GM12878 (cell line): ENCODE results near the gene HOXD13. TPM values are rescaled to one million over a fixed set of nuclear protein-coding genes. Genes with fewer than 3 reads are reported as not detected.

ENCODE experiments used
- ATAC-seq: fragments of 200-7000 bp; cut with Tn5 transposase; 3 replicates; pipeline ENCODE4 v1.9.1; 2020; ENCODE audit warnings: mild to moderate bottlenecking, moderate library complexity
- BruUV-seq: library from RNA; stranded (reverse); fragments of 400-500 nt; replicated peaks from 2 replicates; lab custom pipeline; 2021; lab: Mats Ljungman, UMichigan
- CTCF ChIA-PET: fragments of 300-600 bp; sonication (Branson Sonifier 250); formaldehyde crosslinking; extraction: SDS; loops from one replicate; lab custom pipeline; 2021; ENCODE audit warnings: inconsistent platforms; lab: Yijun Ruan, JAX
- POLR2A ChIA-PET: fragments of 350-600 bp; formaldehyde crosslinking; extraction: SDS; loops from one replicate; lab custom pipeline; 2021; ENCODE audit warnings: inconsistent platforms; lab: Charles Lee
- RAD21 ChIA-PET: fragments of 300-600 bp; sonication (Branson Sonifier 250); formaldehyde crosslinking; loops from one replicate; lab custom pipeline; 2023; ENCODE audit warnings: antibody characterized with exemption; ENCODE audit not compliant: unreplicated experiment; lab: Charles Lee
- SMC1A ChIA-PET: fragments of 300-600 bp; sonication (Branson Sonifier 250); formaldehyde crosslinking; loops from one replicate; lab custom pipeline; 2023; ENCODE audit not compliant: unreplicated experiment, uncharacterized antibody; lab: Charles Lee
- DNase-seq: peaks from one replicate; pipeline ENCODE4 v3.0.0-alpha.2; 2011; ENCODE audit warnings: low read depth, low spot score
- FAIRE-seq: peaks from 3 replicates; lab custom pipeline; 2011; peaks lifted over from hg19 to GRCh38; lab: Jason Lieb, UNC
- H2AFZ ChIP-seq: 2 replicates; pipeline ENCODE4 v1.6.0; 2011; ENCODE audit warnings: low read depth, low read length, control low read depth; ENCODE audit not compliant: control insufficient read depth
- H3K27ac ChIP-seq: 2 replicates; pipeline ENCODE4 v1.5.1; 2011; ENCODE audit warnings: control low read depth; ENCODE audit not compliant: control insufficient read depth, insufficient read depth
- H3K27me3 ChIP-seq, 2 experiments: replicated peaks in 1 of 2; 2 replicates each; pipeline versions ENCODE4 v1.6.0 to v1.6.1; 2011; ENCODE audit warnings: low read length in 1 of 2; ENCODE audit not compliant: control insufficient read depth in 2 of 2, insufficient read depth in 2 of 2
- H3K36me3 ChIP-seq, 2 experiments: 2 replicates each; pipeline ENCODE4 v1.5.1; 2011; ENCODE audit warnings: low read length in 1 of 2; ENCODE audit not compliant: control insufficient read depth in 2 of 2, insufficient read depth in 2 of 2
- H3K4me1 ChIP-seq: 2 replicates; pipeline ENCODE4 v1.6.1; 2011; ENCODE audit warnings: mild to moderate bottlenecking, low read length, moderate library complexity, mixed read lengths; ENCODE audit not compliant: control insufficient read depth, insufficient read depth
- H3K4me2 ChIP-seq: 2 replicates; pipeline ENCODE4 v1.6.0; 2011; ENCODE audit warnings: control low read depth; ENCODE audit not compliant: control insufficient read depth, insufficient read depth
- H3K4me3 ChIP-seq: fragments of 200-600 bp; sonication (generic); 2 replicates; pipeline ENCODE4 v1.5.1; 2016
- H3K79me2 ChIP-seq: 2 replicates; pipeline ENCODE4 v1.6.0; 2011; ENCODE audit warnings: low read length; ENCODE audit not compliant: control insufficient read depth, insufficient read depth
- H3K9ac ChIP-seq: 2 replicates; pipeline ENCODE4 v1.8.0; 2011; ENCODE audit warnings: low read length, control low read depth, mixed read lengths; ENCODE audit not compliant: control insufficient read depth, insufficient read depth
- H3K9me3 ChIP-seq: replicated peaks from 3 replicates; pipeline ENCODE4 v1.5.1; 2011; ENCODE audit warnings: mild to moderate bottlenecking, low read length; ENCODE audit not compliant: control insufficient read depth, insufficient read depth
- H4K20me1 ChIP-seq: 2 replicates; pipeline ENCODE4 v1.6.0; 2011; ENCODE audit not compliant: control insufficient read depth, insufficient read depth
- BCLAF1 ChIP-seq: fragments of 450-650 bp; IDR thresholded peaks from 2 replicates; pipeline ENCODE4 v1.6.1; 2017; ENCODE audit warnings: antibody characterized with exemption, mild to moderate bottlenecking, moderate library complexity
- MEF2B ChIP-seq: fragments of 450-650 bp; IDR thresholded peaks from 2 replicates; pipeline ENCODE4 v1.6.1; 2018; ENCODE audit warnings: mild to moderate bottlenecking, moderate library complexity; ENCODE audit not compliant: partially characterized antibody, poor library complexity, severe bottlenecking
- NFYA ChIP-seq: IDR thresholded peaks from 2 replicates; pipeline ENCODE4 v1.6.1; 2011; ENCODE audit warnings: low read depth, mild to moderate bottlenecking, low read length, improper control_type of control experiment, borderline replicate concordance
- STAT3 ChIP-seq: IDR thresholded peaks from 2 replicates; pipeline ENCODE4 v1.6.1; 2011; ENCODE audit warnings: low read depth, low read length, improper control_type of control experiment
- ZNF24 ChIP-seq: fragments of 450-650 bp; IDR thresholded peaks from 2 replicates; pipeline ENCODE4 v1.6.1; 2017; ENCODE audit warnings: antibody characterized with exemption, mild to moderate bottlenecking
- WGBS: methylation state at CpG from one replicate; pipeline ENCODE4 v1.1.6; 2016; ENCODE audit warnings: low lambda C conversion rate; ENCODE audit not compliant: insufficient replicate concordance, insufficient coverage; ENCODE audit errors: missing lambda C conversion rate; 5-methylcytosine and 5-hydroxymethylcytosine counted together
- in situ Hi-C: fragments of 300-500 bp; cut with MboI; formaldehyde crosslinking; loops from 9 replicates; pipeline ENCODE4 v1.14.3; 2018; ENCODE audit warnings: mixed read lengths
- intact Hi-C: fragments of 100-400 bp; cut with micrococcal nuclease; formaldehyde crosslinking; loops from one replicate; pipeline ENCODE4 v1.14.2; 2022; ENCODE audit not compliant: unreplicated experiment
- polyA plus RNA-seq, 11 experiments: library from polyadenylated mRNA; depleted of rRNA in 4 of 11; unstranded in 6 of 11; stranded (reverse) in 5 of 11; fragments of >200 nt; fragmentation: Nextera tagmentation in 4 of 11; fragmentation: Illumina TruSeq in 1 of 11; extraction: Ambion mirVana in 4 of 11; extraction: Trizol in 1 of 11; gene quantifications; 1 replicate in 1 of 11; 2 replicates in 10 of 11; pipeline versions ENCODE4 v1.2.1 to v1.2.3, GENCODE V29; 2011 to 2016; ENCODE audit warnings: inconsistent platforms in 2 of 11, missing spikeins in 2 of 11, low read depth in 1 of 11
- total RNA-seq, 4 experiments: library from RNA; depleted of rRNA in 3 of 4; stranded (reverse); fragments of >200 nt in 3 of 4; fragmentation: Illumina TruSeq in 1 of 4; extraction: Trizol in 1 of 4; gene quantifications; 2 replicates each; pipeline versions ENCODE4 v1.2.1 to v1.2.3, GENCODE V29; 2013 to 2021
- TF ChIP-seq, protein P1 (sequence below): fragments of 450-650 bp; formaldehyde crosslinking; IDR thresholded peaks from 2 replicates; pipeline ENCODE4 v1.4.0; 2022; ENCODE audit warnings: mild to moderate bottlenecking, moderate library complexity
- TF ChIP-seq, protein P2 (sequence below): fragments of 450-650 bp; IDR thresholded peaks from 2 replicates; pipeline ENCODE4 v1.6.1; 2016; ENCODE audit warnings: mild to moderate bottlenecking, moderate library complexity, borderline replicate concordance
- TF ChIP-seq, protein P3 (sequence below): fragments of 450-650 bp; IDR thresholded peaks from 2 replicates; pipeline ENCODE4 v1.6.1; 2017; ENCODE audit warnings: mild to moderate bottlenecking, moderate library complexity

Gene HOXD13
- total and polyA plus RNA-seq, 10 of the 15 experiments (the other 5 are each of a cell fraction or from before 2014, with no cell fraction given), result not detected

- no peak for FAIRE-seq
- POLR2A ChIA-PET, result no interaction called here
- no peak overlapping the region for H2AFZ ChIP-seq
- TF ChIP-seq ZNF24 (no peak), BCLAF1 (no peak), STAT3 (no peak), NFYA (no peak), MEF2B (no peak)
- TF ChIP-seq, protein P1, sequence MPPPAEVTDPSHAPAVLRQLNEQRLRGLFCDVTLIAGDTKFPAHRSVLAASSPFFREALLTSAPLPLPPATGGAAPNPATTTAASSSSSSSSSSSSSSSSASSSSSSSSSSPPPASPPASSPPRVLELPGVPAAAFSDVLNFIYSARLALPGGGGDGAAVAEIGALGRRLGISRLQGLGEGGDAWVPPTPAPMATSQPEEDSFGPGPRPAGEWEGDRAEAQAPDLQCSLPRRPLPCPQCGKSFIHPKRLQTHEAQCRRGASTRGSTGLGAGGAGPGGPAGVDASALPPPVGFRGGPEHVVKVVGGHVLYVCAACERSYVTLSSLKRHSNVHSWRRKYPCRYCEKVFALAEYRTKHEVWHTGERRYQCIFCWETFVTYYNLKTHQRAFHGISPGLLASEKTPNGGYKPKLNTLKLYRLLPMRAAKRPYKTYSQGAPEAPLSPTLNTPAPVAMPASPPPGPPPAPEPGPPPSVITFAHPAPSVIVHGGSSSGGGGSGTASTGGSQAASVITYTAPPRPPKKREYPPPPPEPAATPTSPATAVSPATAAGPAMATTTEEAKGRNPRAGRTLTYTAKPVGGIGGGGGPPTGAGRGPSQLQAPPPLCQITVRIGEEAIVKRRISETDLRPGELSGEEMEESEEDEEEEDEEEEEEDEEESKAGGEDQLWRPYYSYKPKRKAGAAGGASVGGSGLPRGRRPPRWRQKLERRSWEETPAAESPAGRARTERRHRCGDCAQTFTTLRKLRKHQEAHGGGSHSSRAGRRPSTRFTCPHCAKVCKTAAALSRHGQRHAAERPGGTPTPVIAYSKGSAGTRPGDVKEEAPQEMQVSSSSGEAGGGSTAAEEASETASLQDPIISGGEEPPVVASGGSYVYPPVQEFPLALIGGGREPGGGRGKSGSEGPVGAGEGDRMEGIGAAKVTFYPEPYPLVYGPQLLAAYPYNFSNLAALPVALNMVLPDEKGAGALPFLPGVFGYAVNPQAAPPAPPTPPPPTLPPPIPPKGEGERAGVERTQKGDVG (CRISPR knock-in tag), result no peak
- TF ChIP-seq, protein P2, sequence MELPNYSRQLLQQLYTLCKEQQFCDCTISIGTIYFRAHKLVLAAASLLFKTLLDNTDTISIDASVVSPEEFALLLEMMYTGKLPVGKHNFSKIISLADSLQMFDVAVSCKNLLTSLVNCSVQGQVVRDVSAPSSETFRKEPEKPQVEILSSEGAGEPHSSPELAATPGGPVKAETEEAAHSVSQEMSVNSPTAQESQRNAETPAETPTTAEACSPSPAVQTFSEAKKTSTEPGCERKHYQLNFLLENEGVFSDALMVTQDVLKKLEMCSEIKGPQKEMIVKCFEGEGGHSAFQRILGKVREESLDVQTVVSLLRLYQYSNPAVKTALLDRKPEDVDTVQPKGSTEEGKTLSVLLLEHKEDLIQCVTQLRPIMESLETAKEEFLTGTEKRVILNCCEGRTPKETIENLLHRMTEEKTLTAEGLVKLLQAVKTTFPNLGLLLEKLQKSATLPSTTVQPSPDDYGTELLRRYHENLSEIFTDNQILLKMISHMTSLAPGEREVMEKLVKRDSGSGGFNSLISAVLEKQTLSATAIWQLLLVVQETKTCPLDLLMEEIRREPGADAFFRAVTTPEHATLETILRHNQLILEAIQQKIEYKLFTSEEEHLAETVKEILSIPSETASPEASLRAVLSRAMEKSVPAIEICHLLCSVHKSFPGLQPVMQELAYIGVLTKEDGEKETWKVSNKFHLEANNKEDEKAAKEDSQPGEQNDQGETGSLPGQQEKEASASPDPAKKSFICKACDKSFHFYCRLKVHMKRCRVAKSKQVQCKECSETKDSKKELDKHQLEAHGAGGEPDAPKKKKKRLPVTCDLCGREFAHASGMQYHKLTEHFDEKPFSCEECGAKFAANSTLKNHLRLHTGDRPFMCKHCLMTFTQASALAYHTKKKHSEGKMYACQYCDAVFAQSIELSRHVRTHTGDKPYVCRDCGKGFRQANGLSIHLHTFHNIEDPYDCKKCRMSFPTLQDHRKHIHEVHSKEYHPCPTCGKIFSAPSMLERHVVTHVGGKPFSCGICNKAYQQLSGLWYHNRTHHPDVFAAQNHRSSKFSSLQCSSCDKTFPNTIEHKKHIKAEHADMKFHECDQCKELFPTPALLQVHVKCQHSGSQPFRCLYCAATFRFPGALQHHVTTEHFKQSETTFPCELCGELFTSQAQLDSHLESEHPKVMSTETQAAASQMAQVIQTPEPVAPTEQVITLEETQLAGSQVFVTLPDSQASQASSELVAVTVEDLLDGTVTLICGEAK, result no peak
- TF ChIP-seq, protein P3, sequence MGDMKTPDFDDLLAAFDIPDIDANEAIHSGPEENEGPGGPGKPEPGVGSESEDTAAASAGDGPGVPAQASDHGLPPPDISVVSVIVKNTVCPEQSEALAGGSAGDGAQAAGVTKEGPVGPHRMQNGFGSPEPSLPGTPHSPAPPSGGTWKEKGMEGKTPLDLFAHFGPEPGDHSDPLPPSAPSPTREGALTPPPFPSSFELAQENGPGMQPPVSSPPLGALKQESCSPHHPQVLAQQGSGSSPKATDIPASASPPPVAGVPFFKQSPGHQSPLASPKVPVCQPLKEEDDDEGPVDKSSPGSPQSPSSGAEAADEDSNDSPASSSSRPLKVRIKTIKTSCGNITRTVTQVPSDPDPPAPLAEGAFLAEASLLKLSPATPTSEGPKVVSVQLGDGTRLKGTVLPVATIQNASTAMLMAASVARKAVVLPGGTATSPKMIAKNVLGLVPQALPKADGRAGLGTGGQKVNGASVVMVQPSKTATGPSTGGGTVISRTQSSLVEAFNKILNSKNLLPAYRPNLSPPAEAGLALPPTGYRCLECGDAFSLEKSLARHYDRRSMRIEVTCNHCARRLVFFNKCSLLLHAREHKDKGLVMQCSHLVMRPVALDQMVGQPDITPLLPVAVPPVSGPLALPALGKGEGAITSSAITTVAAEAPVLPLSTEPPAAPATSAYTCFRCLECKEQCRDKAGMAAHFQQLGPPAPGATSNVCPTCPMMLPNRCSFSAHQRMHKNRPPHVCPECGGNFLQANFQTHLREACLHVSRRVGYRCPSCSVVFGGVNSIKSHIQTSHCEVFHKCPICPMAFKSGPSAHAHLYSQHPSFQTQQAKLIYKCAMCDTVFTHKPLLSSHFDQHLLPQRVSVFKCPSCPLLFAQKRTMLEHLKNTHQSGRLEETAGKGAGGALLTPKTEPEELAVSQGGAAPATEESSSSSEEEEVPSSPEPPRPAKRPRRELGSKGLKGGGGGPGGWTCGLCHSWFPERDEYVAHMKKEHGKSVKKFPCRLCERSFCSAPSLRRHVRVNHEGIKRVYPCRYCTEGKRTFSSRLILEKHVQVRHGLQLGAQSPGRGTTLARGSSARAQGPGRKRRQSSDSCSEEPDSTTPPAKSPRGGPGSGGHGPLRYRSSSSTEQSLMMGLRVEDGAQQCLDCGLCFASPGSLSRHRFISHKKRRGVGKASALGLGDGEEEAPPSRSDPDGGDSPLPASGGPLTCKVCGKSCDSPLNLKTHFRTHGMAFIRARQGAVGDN, result no peak
These were observed 35.2 kb downstream of the HOXD13 start for GRCh38 chr2:176127774-176128072.

More at GRCh38 chr2:176127774-176128072, 35.2 kb downstream of the HOXD13 start:
- in situ Hi-C loops, result loop anchor here (5.0 to 25.0 kb wide), 4 partner anchors 510 to 1210 kb away; no protein-coding TSS in a partner anchor
- ATAC-seq (no peak), DNase-seq (no peak)
- Histone ChIP-seq H3K27me3 (peaks cover 7 to 29% of the 10 kb centered on the region in 2 experiments), H3K9me3 (peaks cover 1% of the 10 kb centered on the region; the same call in 2 of the 3 replicates), H3K9ac (no peak overlapping the region), H3K27ac (no peak overlapping the region), H4K20me1 (no peaks in the 10 kb centered on the region), H3K79me2 (no peaks in the 10 kb centered on the region), H3K4me3 (no peak overlapping the region), H3K4me2 (no peak overlapping the region), H3K36me3 (no peaks in the 10 kb centered on the region), H3K4me1 (no peaks in the 10 kb centered on the region)
- intact Hi-C loops, result loop anchor here (2.0 to 5.0 kb wide), 6 partner anchors 327 to 1035 kb away; no protein-coding TSS in a partner anchor
- ChIA-PET RAD21 (interaction anchor here (1.1 to 3.7 kb wide), 10 partner anchors 13 to 1036 kb away, joined by 3 to 25 read pairs (median 12); no protein-coding TSS in a partner anchor), SMC1A (interaction anchor here (0.8 to 3.1 kb wide), 13 partner anchors 12 to 1035 kb away, joined by 3 to 37 read pairs (median 10); no protein-coding TSS in a partner anchor), CTCF (interaction anchor here (0.6 to 4.3 kb wide), 29 partner anchors 12 to 1034 kb away, joined by 3 to 79 read pairs (median 6); no protein-coding TSS in a partner anchor)
- no TSS peak for BruUV-seq
- WGBS, result 23% methylated on average over 4 of the region's 4 CpGs
